Lower leg skin (tissue), 3 donors: ENCODE measurements around the gene ALDH1A3.

Experiments
- CTCF ChIP-seq, 3 donors: fragments of 450-650 bp; IDR thresholded peaks; one replicate each; pipeline ENCODE4 v1.5.1; 2016; ENCODE audit warnings: antibody characterized with exemption in 3 of 3, mild to moderate bottlenecking in 3 of 3, moderate library complexity in 2 of 3
- POLR2A ChIP-seq, 2 donors: fragments of 450-650 bp; IDR thresholded peaks; one replicate each; pipeline ENCODE4 v1.6.1; 2016 to 2017; ENCODE audit warnings: antibody characterized with exemption in 2 of 2, mild to moderate bottlenecking in 1 of 2, moderate library complexity in 1 of 2

GRCh38 chr15:100899601-100900000 is 20.0 kb downstream of the ALDH1A3 start:
- TF ChIP-seq CTCF (IDR thresholded peaks at IDR 0.05) (no peak), POLR2A (IDR thresholded peaks at IDR 0.05) (no peak)
